HG03575 (cell line): Measurements from ENCODE around the gene SEZ6.

Experiments
- ATAC-seq: cut with Tn5 transposase; IDR thresholded peaks from one replicate; pipeline ENCODE4 v1.9.1; 2021; ENCODE audit not compliant: unreplicated experiment, insufficient number of reproducible peaks, low FRiP score; ENCODE audit errors: extremely low read depth

Gene SEZ6

DNA sequence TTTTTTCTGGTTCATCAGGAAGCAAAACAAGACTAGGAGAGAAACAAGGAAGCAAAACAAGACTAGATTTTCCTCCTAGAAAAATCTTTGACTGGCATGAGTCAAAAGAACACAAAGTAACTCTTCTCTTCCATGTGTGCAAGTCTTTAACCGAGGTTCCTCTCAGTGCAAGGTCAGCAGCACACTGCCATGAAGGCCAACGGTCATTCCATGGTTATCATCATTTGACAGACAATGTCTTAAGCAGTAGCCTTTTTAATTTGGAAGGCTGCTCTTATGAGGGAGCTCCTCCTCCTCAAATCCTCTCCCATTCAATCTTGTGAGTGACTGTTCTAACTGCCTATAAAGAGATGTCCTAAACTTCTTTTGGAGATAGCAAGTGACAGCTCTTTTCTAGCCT, 87.5 kb downstream of the SEZ6 start:
- ATAC-seq = no peak

DNA sequence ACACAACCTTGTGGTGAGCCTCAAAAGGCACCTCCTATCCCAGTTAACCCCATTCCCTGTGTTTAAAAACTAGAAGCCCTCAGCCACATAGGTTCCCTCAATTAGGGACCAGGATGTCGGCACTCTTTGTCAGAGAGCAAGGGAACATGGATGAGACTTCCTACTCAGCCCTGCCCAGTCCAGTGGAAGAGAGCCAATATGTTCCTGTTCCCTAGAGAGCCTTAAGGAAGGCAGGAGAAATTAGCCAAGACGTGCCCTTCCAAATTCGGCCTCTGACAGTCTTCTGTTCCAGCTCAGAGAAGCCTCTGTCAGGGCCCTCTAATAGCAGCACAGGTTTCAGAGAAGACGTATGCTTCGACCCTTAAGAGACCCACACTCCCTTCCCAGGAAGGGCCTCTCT, 88.4 kb downstream of the SEZ6 start:
- no peak for ATAC-seq

DNA sequence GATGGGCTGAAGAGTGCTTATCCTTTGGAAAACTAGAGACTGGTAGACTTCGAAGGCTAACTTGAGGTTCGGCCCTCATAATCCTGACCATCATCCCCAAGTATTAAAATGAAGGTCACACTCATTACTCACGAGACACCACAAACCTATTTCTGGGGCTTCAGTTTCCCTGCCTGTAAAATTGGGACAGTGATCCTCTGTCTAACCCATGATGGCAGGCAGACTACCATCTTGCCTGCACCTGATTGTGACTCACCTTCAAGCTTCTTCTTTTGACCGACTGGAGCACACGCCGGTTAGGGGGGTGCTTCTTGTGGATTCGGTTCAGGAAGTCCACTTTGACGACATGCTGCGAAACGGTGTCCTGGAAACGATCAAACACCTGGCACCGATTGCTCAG, 88.8 kb downstream of the SEZ6 start:
- no peak for ATAC-seq

DNA sequence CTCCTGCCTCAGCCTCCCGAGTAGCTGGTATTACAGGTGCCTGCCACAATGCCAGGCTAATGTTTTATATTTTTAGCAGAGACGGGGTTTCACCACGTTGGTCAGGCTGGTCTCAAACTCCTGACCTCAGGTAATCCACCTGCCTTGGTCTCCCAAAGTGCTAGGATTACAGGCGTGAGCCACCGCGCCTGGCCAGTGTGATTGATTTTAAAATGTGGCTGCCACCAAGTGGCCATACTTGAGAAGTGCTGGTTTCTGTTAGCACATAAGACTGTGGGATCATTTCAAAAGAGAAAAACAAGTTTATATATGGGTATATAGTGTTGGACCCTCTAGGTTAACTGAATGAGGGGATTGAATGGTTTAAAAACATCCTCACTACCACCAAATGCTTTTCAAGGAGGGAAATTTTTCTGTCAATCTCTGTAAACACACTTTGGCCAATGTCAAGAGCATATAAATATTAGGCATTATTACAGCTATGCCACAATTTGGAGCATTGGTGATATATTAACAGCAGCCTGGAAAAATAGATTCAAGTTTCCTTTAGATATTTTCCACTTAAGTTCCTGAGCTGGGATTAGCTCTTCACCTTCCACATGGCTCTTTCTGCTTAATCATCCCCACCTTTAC, 89.4 kb downstream of the SEZ6 start:
- no peak for ATAC-seq

DNA sequence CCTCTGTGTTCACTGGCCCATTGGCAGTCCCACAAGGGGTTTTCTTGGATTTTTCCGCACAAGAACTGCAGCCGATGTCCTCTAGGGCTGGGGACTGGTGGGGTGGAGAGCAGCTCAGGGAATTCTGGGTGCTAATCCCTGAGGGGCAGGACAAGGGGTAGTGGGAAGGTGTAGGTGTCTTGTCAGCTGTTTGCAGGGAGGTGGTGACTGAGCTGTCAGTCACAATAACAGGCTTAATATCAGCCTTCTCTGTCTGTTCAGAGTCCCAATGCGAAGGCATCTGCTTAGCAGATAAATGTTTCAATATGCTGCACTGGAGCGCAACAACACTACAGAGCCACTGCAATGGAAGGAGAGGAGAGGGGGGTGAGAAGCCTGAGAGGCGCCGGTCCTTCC, 92.9 kb downstream of the SEZ6 start:
- no peak for ATAC-seq

DNA sequence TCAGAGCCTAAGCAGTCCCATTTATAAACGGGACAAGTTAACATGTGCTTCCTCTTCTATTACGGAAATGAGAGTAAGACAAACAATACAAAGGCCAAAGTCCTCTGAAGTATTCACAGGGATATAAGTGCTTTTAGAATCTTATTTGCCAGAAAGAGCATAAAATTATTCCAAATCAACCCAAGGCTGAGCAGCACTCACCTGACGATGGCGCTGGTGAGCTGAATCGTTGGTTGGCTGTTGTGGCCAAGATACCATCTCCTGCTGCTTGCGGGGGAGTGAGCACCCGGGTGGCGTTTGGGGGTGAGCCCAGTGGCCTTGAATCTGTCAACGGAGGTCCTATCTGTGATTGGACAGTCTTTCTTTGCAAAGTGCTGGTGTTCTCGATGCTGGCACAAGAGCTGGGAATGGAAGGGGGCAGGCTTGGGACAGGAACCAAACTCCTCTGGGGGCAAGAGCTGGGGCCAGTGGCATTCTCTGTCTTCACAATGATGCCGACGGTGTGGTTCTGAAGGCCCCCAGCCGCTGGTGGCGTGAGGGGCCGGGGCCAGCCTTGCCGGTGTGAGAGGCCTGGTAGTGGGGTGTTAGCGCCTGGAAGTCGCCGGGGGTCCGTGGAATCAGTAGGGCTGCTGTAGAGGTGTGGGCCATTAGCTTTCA, 93.4 kb downstream of the SEZ6 start:
- ATAC-seq = no peak

DNA sequence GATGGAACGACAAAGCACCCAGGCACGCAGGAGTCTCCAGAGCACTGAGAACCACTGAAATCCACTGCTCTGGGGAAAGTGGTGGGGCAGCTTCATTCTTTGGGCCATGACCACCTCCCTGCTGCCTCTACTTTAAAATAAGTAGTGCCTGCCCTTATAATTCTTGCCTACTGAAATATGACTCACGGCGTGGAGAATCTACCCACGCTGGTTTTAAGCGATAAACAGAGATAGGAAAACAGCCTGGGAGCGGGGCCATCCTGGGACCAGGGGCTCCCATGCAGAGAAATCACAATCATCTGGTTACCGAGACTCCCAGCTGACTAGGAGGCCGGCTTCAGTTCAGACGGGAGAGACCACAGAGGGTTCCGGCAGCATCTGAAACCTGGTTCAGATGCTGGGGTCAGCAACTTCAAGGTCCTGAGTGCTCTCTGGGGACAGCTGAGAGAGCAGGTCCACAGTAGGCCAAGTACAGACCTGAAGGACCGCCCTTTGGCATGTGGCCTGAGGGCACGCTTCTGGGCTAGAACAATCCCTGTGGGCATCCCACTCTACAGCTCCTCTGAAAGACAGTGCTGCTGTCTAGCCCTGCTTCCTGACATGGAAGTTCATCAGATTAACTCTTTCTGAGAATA, 94.3 kb downstream of the SEZ6 start:
- ATAC-seq = no peak

DNA sequence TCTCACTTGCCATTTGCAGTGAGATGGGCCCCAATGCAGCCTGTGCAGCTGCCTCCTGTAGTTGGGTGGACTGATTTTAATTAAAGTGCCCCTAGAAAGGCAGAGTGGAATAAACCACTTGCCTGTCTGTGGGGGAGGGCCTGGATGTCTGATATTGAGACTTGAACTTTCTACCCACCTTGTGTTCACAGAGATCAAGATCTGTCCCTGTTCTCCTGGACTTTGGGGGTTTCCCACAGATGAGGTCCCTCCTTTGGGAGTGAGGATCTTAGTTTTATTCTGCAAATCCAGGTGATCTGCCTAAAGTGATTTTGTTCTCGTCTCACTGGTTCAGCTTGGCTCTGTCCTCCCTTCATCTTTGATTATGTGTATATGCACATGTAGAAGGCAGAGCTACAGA, 95.3 kb downstream of the SEZ6 start:
- no peak for ATAC-seq

DNA sequence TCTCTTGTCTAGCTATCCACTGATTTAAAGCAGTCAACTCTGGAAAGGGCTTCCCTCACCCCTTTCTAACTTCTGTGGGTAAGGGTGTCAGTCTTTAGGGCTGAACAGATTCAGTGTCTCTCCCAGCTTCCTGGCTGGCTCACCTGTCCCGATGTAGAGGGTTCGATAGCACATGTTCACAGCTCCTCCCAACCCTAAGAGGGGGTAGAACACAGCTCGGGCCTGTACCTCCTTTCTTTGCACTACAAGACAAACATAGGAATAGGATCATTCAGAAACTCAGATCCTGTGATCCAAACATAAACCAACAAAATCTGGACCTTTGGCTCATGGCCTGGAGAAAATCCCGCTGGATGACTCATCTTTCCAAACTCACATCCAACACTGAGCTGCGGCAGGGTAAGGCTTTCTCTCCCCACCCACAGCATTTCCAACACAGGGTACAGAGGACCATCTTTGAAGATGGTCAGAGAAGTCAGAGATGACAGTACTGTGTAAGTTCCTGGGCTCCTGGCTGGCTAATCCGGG, 97.1 kb downstream of the SEZ6 start:
- ATAC-seq = no peak

DNA sequence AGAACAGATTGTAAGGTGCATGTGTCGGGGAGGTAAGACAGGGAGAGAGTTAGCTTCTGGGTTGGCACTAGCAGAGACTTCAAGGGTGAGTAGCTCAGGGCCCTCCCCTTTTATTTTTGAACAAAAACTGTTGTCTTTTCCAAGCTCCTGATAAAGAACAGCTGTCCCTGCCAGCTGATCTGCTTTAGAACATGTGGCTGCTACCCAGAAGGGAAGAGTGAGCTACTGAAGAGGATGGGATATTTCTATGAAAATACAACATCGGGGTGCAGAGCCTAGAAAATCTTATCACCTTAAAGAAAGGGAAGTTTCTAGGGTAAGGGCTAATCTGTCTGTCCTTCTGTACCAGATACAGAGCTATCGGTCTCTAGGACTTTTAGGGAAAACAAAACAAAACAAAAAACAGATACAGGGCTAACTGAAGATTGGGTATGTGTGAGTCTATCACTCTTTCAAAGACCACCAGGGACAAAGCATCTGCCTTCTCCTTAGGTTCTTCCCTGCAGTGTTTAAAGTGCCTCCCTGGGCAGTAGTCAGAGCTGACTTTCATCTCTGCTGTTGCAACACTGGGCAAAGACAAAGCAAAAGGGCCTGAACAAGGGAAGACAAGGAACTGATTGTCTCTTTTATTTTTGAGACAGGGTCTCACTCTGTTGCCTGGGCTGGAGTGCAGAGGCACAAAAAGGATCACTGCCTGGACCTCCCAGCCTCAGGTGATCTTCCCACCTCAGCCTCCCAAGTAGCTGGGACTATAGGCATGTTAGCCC, 97.9 kb downstream of the SEZ6 start:
- ATAC-seq = no peak

DNA sequence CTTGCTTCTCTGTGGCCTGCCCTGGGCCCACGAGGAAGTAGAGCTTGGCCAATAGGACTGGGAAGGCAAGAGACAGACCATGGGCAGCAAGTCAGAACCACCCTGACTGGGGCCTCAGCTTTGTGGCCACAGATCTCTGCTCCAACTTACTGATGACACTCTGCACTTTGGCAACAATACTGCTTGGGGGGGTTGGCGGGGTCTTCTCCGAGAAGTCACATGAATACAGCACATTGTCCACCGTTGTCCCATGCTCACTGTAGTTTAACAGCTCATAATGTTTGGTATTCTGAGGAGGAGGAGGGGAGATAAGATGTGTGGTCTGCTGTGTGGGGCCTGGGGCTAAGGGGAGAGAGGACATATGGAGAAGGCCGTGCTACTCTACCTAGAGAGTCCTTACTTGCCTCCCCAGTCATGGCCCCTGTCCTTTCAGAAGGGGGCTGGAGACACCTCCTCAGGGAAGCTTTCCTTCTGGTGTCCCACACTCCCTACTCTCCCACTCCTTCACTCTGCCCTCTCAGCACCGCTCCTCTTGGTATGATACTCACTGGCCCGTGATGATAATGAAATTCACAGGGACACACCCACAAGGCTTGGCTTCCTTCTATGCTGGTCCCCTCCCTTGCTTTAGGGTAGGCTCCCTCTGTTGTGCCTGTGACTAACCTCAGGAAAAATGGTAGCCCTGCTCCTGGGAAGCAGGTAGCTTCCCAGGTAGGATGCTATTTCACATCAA, 99.0 kb downstream of the SEZ6 start:
- ATAC-seq = no peak

DNA sequence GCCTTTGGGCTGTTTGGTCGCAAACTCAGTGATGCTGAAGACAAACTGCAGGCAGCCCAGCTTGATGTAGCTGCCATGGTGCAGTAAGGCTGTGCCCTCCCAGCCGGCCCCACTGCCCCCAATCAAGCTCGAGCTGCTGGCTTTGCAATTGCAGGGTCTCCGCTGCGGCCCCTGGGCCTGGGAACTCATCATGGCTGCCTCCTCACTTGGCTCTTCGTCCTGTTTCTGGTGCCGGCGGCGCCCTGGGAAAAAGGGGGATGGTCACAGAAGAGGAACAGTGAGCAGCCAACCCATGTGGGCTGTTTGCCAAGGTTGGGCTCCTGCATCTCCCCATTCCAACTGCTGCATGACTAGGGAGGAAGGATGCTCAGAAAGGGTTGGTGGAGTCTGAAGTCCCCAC, 99.6 kb downstream of the SEZ6 start:
- no peak for ATAC-seq
